Activated T-cell treated with anti-CD3 and anti-CD28 coated beads for 1 hour (primary cell): Measurements from ENCODE around the gene KCNH8.

Experiments used
- DNase-seq: peaks from one replicate; pipeline ENCODE4 v3.0.0-alpha.2; 2020; ENCODE audit warnings: low read depth

Gene KCNH8

DNA sequence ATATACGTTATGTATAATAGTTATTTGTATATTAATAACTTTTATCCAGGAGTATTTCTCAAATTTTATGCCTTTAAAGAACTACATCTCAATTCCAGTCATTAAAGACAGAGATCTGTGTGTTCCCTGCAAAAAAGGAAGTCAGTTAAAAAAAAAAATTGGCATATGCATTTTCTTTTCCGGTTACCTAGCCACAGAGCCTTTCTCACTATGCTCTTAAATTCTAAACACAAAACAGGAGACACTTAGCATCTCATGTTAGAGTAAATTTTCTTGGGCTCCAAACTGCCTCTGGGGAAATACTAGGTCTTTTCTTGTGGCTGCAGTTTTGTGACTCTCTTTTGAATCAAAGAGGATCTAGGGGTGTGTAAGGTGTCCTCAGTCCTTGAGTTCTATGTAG is 105.9 kb downstream of the KCNH8 start:
- DNase-seq, result no peak

DNA sequence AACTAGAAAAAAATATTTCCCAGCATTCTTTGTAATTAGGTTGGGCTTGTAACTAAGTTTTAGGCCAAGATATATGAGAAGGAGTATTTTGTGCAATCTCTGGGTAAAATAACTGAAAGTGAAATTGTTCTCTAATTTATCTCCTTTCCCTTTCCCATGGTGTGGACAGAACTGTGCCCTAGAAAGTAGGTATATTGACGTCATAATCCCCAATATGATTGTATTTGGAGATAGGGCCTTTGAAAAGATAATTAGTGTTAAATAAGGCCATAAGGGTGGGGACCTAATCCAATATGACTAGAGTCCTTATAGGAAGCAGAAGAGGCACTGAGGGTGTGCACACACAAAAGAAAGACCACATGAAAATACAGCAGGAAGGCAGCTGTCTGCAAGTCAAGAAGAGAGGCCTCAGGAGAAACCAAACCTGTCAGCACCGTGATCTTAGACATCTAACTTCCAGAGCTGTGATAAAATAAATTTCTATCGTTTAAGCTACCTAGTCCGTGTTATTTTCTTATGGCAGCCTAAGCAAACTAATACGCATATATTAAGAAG is 106.6 kb downstream of the KCNH8 start:
- DNase-seq, result no peak

DNA sequence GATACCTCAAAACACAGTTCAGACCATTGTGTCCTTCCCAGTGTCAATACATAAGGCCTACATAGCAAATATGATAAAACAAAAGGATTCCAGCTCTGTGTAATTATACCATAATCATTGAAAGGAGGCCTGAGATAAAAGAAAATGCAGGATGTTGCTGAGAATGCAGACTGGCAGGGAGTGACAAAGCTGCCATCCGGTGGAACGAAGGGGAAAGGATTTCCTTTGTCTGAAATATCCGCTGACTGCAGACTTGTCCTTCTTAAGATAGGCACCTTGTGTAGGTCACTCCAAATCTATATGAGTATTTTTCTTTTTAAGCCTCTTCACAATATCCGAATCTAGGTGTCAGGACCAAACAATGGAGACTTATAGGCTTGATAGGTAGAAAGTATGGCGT is 108.0 kb downstream of the KCNH8 start:
- DNase-seq, result no peak

DNA sequence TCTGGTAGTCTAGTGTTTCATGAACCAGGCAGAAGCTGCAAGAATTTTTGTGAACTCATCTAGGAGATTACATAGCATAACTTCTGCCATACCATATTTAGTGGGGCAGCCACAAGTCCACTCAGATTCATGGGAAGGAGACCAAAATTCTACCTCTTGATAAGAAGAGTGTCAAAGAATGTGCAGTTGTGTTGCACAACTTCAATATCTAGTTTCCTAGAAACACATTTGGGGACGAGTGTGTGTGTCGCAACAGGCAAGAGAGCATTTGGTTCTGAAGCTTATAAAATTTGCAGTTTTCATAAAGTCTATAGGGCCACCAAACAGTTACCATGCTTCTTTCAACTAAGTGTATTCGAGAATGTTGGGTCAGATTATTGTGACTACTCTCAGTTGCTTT is 115.3 kb downstream of the KCNH8 start:
- DNase-seq, result no peak

DNA sequence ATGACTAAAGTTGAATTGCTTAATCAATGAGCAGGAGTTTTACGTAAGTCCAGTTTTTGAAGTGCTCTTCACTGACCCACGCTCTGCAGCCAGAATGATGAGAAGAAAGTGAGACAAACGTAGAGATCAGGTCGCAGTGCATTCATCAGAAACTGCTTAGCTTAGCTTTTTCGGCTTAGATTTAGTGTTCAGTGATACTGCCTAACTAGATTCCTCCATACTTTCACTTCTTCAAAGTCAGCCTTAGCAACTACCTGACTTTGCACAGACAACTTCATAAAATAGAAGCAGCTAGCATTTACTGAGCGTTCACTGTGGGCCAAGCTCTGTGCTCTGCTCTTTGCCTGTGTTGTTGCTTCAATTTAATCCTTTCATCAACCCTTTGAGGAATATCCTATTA is 116.1 kb downstream of the KCNH8 start:
- DNase-seq, result no peak

DNA sequence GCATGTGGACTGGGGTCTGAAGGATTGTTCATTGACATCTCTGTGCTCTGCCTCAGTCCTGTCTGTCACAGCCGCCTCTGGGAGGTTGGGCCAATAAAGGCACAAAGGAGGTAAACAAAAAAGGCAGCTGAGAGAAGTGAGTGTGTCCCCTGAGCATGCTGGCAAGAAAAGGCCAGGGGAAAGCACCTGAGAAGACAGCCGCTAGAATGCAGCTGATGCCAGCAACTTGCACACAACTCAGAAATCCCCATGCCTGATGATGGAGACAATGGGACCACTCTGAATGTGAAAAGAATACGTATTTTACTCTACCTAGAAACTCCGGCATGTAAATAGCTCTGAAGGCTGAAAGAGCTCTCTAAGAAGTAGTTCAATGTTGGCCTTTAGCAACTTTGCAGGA is 118.7 kb downstream of the KCNH8 start:
- no peak for DNase-seq

DNA sequence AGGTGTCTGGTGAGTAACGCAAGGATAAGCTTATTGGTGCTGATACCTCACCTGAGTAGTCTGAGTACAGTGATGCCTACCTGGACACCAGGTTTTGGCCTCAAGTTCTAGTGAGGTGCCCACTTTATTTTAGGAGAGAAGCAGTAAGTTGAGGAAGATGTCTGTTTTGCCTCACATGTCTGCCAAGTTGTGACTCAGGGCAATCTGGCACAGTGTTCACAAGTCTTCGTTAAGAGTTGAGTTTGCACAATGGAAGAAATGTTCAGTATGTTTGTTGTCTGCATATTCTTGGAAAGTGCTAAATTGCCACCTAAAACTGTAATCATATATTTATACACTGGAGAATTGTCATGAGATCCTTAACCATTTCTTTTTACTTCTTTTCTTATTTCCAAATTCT is 122.2 kb downstream of the KCNH8 start:
- no peak for DNase-seq

DNA sequence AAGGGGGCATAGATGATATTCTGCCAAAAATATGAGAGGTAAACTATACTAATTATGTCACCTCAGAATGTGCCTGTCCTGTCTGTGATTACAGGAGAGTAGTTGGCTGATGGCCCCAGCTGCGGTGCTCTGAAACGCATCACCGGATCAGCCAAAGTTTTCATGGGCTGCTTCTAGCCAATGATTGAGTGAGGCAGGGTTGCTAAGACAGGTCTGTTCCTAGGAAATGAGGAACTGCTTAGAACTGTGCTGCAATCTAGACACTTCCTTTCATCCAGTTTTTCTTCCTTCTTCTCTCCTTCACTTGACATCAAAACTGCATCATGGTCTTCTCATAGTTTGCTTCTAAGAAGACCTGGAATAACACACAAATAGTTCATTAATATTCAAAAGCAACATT is 124.0 kb downstream of the KCNH8 start:
- no peak for DNase-seq

DNA sequence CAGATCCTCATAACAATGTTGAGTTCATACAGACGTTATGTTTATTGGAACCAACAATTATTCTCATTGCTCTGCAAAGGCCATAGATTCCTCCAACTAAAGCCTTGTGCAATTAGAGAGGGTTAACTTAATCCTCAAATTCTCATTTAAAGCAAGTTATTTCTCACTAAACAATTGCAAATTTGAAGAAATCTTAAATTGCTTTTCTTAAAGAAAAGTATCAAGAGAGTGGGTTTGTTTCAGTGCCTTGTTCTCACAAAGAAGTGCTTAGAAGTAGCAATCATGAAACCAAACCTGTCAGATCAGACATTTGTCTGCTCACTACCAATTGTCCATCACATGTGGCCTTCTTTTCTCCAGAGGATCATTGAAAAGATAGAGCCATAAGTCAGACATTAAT is 124.8 kb downstream of the KCNH8 start:
- DNase-seq, result no peak

DNA sequence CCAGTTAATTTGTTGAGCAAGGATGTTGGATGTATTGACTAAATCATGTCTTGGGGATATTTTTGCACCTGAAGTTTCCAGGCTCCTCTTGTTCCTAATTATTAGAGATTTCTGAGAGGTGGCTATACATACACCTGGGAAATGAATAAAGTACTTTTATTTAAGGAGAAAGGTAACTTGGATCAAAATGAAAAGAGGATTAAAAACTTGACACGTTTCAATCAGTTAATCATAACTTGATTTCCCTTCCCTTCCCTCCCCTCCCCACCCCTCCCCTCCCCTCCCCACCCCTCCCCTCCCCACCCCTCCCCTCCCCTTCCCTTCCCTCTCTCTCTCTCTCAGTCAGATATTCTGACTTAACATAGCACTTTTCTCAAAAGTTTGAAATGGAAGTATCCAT is 126.3 kb downstream of the KCNH8 start:
- DNase-seq, result no peak

DNA sequence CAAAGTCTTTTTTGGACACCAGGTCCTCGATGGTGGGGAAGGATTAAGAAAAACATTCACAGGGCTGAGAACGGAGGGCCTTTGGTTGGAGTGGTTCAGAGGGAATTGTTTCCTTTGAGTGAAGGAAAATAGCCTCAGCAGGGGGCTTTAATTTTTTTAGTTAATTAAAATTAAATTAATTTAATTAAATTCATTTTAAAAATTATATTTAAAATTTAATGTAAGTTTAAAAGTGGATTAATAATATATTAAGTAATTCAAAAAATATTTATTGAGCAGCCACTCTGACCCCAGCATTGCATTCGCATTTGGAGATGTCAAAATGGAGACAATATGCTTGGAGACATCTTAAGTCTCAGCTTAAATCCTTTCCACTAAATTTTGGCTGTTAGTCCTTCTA is 136.7 kb downstream of the KCNH8 start:
- DNase-seq, result no peak

DNA sequence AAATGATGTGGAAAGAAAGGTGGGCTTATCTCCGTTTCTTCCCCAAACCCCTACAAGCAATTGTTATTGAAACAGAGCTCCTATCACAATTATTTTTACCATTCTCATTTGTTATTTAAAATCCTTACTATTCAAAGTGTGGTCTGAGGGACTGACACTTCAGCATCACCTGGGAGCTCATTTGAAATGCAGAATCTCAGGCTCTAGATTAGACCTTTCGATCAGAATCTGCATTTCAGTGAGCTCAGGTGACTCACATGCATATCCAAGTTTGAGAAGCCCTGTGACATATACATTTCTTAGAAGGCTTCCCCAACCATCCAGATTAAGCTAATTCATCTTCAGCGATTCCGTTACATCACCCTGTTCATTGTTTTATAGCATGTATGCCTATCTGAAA is 145.0 kb downstream of the KCNH8 start:
- DNase-seq, result no peak

DNA sequence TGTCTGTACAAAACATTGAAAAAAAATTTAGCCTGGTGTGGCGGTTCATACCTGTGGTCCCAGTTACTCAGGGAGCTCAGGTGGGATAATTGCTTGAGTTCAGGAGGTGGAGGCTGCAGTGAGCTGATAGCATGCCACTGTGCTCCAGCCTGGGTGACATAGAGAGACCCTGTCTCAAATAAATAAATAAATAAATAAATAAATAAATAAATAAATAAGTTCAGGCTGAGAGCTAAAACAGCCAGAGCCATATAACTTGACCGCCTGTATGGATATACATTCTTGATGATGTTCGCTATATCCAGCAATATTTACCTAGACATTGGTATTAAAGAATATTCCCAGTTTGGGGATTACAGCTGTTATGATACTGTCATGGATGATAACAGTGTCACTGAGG is 146.9 kb downstream of the KCNH8 start:
- no peak for DNase-seq

DNA sequence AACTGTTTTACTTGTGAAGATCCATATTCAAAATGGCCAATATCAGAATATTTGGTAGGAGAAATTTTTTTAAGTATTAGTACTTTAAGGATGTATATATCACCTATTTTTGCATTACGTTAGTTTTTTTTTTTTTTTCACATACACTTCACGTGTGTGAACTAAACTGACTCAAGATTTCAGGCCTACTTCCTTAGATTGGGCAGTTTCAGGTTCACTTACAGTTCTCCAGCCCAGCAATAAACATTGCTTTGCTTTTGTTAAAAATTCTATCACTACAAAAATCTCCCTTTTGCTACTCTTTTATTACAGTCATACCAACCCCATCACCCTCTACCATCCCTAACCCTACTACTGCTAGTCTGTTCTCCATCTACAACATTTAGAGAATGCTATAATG is 183.6 kb downstream of the KCNH8 start:
- DNase-seq, result no peak

DNA sequence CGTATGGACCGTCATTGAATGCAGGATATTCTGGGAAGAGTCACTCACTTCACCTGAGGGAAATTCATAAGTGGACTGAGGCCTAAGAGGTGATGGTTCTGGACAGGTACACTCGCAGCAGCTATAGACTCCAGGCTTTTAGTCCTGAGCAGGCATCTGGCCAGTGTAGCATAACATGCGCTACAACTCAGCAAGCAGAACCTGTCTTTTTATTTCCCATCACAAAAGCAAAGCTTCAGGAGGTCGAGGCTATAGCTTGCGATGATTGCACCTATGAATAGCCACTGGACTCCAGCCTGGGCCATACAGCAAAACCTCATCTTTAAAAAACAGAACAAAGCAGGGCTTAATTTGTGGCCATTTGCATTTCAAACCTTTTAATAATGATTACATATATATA is 185.8 kb downstream of the KCNH8 start:
- DNase-seq, result no peak

DNA sequence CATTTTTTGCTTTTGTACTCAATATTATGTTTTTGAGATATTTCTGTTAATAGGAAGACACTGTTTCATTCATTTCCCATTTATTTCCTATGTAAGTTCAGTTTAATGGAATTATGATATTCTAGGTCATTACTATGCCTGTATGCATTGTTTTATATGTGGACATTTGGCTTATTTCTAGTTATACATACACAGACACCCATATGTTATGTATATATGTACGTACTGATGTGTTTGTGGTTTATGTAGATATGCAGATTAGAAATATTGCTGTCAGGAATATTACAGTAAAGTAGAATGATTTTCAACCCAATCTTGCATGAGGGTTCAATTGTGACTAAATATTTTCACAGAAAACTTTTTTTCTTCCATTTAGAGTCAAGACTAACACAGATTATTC is 190.5 kb downstream of the KCNH8 start:
- no peak for DNase-seq

DNA sequence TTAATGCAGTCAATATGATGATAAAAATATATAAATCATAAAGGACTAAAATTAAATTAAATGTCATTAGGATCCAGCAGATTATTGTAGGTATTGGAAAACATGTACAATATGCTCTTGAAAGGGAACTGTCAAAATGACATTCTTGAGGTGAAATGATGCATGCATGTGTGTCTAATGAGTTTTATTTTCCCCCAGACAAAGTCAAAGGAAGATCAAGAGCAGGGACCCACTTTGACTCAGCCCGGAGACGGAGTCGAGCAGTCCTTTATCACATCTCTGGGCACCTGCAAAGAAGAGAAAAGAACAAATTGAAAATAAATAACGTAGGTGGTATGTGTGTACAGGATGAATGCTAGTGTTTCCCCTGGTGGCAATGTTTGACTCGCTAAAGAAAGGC is 194.1 kb downstream of the KCNH8 start:
- DNase-seq, result no peak

DNA sequence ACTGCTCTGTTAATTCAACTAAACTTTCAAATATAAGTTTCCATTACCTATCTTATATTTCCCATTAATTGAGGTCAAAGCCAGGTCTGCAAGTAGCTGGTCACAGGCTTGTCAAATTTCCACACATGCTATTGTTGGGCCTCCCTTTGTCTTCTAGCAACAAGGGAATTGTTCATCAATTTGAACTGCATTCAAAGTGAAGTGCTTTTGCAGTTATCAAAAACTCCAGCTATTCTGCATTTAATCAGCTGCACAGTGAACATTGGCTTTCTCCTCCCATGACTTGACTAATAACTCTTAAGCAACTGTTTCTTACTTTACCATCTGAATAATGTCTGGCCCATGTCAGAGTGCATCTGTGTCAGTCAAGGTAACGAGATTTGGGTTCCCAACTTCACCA is 198.4 kb downstream of the KCNH8 start:
- no peak for DNase-seq

DNA sequence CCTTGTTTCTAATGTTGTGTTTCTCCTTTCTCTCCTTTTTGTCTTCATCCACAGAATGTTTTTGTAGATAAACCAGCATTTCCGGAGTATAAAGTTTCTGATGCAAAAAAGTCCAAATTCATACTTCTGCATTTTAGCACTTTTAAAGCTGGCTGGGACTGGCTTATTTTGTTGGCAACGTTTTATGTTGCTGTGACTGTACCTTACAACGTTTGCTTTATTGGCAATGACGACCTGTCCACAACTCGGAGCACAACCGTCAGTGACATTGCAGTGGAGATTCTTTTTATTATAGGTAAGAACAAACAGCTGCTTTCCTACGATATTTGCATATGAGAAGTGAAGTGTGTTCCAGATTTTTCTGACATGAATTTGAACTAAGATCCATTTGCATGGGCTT is 199.4 kb downstream of the KCNH8 start:
- DNase-seq, result no peak

DNA sequence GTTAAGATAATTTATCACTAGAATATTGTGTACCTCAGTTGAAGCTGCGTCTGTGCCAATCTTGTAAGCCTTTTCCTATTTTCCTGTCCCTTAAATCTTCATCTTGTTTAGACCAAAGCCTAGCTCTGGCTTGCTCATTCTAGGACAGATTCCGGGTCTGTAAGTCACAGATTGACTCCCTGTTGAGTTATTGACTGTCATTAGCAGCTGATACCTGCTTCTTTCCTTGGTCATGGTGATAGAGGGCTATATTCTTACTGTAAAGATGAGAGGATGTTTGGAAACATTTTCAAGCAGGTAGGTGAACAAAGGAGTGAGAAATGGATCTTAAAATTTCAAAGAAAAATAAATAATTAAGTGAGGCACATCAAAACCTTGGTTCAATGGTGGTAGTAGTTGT is 200.2 kb downstream of the KCNH8 start:
- DNase-seq, result no peak

DNA sequence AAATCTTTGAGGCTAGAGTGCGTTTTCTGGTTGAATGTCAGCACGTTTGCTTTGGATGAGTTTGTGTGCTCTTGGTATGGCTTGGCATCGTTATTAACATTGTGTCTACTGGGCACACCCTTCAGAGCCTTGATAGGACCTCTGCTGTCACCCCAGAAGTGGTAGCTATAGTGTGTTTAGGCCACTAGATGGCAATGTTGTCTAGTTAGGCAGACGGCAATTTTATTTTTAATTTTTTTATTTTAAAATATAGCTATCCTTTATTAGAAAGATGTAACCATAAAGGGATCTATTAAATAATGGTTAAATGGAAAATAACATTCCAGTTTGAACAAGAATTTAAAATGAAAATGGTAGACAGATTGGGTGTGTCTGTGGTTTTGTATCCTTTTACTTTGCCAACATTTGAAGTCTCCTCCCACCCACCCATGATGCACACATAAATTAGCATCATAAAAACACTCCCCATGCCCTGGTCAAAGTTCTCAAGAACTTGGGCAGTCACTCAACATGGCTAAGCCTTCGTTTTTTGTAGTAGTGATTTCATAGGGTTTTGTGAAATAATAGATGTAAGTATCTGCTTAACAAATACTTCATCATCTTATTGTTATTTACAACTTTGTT is 200.7 kb downstream of the KCNH8 start:
- DNase-seq, result no peak

DNA sequence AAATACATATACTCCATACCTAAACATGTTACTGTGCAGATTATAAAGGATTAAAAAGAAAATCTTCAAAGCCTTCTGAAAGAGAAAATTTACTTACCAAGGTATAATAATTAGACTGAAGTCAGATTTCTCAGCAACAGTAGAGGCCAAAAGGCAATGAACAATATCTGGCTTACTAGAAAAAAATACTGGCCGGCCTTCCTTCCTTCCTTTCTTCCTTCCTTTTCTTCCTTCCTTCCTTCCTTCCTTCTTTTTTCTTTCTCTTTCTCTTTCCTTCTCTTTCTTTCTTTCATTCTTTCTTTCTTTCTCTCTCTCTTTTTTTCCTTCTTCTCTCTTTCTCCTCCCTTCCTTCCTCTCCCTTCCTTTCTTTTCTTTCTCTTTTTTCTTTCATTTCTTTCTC is 209.6 kb downstream of the KCNH8 start:
- no peak for DNase-seq

DNA sequence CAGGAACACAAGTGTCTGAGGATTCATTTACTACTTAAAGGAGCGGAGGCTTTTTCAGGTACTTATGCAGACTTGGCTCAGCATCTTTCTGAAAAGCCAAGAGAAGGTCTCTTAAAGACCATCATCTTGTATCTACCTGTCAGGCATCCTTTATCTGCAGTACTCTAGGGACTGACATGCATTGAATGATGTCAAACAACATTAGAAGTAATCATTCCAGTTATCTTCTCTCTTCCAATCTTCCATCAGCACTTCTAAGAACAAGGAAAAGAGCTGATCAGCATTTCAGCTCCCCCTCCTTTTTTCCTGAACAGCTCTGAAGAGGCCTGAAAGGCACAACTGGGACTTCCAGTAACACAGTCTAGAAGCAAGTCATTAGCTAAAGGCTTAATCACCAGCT is 214.8 kb downstream of the KCNH8 start:
- no peak for DNase-seq

DNA sequence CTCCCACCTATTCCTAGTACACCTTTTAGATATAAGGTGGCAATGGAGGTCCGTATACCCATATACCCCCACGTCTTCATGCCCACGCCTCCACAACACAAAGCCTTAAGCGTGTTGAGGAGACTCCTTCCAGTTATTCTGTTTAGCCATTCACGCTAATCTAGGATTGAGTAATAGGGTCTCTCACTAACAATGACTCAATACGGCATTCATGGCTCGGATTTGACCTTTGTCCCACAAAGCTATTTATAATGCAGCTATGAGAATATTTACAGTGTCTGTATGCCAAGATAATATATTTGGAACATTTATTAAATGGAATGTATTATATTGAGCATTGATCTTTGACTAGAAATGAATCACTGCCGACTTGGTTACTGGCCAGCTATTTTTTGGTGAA is 215.8 kb downstream of the KCNH8 start:
- no peak for DNase-seq

DNA sequence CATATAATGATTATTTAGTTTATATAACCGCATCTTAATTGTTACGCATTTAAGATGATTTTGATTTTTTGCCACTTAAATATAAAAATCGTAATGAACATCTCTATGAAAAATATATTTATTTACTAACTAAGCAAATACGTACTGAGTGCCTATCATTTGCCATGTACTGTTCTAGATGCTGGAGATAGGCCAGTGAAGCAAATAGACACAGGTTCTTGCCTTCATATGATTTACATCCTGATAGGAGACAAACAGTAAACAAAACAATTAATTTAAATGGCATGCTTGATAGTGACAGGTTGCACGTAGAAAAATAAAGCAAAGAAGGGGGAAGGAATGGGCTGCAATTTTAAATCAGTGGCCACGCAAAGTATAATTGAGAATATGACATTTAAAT is 217.2 kb downstream of the KCNH8 start:
- no peak for DNase-seq
